Measurements from ENCODE around the gene KAZN. TPM values are rescaled to one million over a fixed set of nuclear protein-coding genes. Genes with fewer than 3 reads are reported as not detected.

The KAZN gene
- polyA plus RNA-seq, 3 donors, result 2.6 to 13.7 (median 10.8) TPM

DNA sequence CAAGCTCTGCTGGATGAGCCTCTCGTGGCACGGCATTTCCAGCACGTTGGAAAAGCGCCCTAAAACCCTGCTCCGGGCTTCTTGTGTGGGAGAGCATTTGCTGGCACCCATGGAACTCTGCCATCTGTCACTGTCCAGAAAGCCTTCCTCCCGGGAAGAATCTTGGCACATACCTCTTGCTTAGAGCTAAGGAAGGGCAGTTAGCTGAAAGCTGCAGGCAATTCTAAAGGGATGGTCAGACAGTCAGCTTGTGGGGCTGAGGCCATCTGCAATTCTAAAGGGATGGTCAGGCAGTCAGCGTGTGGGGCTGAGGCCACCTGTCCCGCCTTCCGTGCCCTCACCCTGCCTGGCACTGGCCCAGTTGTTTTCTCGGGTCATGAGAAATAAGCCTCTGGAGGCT, 416.0 kb downstream of the KAZN start:
- 55 to 59% (median 55%) methylated on average over 10 of the region's 10 CpGs for WGBS, 3 donors

DNA sequence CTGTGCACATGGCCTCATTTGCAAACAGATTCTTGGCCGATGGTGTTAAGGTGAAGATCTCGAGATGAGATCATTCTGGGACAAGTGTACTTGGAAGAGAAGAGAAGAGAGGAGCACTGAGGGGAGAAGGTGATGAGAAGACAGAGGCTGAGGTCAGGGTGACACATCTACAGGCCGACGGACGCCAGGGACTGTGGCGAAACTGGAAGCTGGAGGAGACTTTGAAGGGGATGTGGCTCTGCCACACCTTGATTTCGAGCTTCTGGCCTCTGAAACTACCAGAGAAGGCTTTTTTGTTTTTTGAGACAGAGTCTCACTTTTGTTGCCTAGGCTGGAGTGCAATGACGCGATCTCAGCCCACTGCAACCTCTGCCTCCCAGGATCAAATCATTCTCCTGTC, 417.5 kb downstream of the KAZN start:
- 71 to 94% (median 84%) methylated on average over 9 of the region's 9 CpGs for WGBS, 3 donors

More for the DNA sequence above, 416.0 kb downstream of the KAZN start:
- no peak overlapping the region for H3K27ac ChIP-seq (ENCODE audit: low read depth, low read length)

DNA sequence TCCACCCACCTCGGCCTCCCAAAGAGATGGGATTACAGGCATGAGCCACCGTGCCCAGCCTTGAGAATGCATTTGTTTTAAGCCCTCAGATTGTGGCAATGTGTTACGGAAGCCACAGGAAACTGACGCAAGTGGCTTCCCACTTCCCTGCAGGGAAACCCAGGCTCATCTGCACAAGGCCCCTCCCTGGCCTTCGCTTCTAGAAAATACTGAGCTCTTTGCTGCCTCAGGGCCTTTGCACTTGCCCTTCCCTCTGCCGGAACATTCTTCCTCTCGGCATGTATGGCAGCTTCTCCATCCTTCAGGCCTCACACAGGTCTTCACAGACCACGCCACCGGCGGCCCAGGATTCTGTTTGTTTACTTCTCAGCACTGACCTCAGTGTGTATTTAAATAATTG, 418.0 kb downstream of the KAZN start:
- H3K27ac ChIP-seq (ENCODE audit: low read depth, low read length), result no peak overlapping the region
- WGBS, 3 donors, result 64 to 90% (median 73%) methylated on average over 10 of the region's 10 CpGs

More for the DNA sequence above, 417.5 kb downstream of the KAZN start:
- H3K27ac ChIP-seq (ENCODE audit: low read depth, low read length), result no peak overlapping the region

- H3K27ac ChIP-seq (ENCODE audit: low read depth, low read length), result no peak overlapping the region
- WGBS, 3 donors, result 64 to 76% (median 72%) methylated on average over 7 of the region's 7 CpGs
These were observed 418.6 kb downstream of the KAZN start for GRCh38 chr1:15017120-15017519.

- 92 to 98% (median 94%) methylated on average over 4 of the region's 4 CpGs for WGBS, 3 donors
- no peak overlapping the region for H3K27ac ChIP-seq (ENCODE audit: low read depth, low read length)
These were observed 420.3 kb downstream of the KAZN start for GRCh38 chr1:15018767-15019166.

- 56 to 72% (median 60%) methylated on average over 18 of the region's 18 CpGs for WGBS, 3 donors
- no peak overlapping the region for H3K27ac ChIP-seq (ENCODE audit: low read depth, low read length)
These were observed 422.7 kb downstream of the KAZN start for GRCh38 chr1:15020943-15021745.

DNA sequence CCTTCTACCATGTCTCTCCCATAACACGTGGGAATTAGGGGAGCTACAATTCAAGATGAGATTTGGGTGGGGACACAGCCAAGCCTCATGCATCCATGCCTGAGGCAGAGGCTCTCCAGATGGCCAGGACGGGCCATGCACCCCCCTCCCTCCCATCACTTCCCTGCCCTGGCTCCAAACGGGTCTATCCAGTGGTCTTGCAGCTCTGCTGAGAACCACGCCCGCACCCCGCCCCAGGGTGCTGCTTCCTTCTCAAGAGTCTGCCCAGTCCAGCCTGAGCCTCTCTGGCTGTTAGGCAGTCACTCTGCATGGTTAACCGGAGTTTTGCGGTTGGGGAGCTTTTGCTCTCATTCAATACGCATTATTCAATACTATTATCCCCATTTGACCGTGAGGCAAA, 423.6 kb downstream of the KAZN start:
- no peak overlapping the region for H3K27ac ChIP-seq (ENCODE audit: low read depth, low read length)
- WGBS, 3 donors, result 90 to 93% (median 90%) methylated on average over 10 of the region's 10 CpGs

DNA sequence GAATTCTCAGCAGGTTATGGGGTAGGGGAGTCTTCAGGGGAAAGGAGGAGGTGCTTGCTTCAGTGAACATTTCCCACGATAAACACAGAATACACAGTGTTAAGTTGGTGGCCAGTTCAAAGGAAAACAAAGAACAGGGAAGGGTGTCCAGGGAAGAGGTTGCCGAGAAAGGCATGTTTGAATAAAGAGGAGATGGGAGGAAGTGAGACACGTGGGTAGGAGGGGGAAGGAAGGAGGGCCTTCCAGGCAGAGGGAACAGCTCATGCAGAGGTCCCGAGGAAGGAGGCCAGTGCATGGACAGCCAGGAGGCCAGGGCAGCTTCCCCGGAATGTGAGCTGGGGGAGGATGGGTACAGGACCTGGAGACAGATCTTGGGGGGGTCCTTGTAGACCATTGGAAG, 424.7 kb downstream of the KAZN start:
- no peak overlapping the region for H3K27ac ChIP-seq (ENCODE audit: low read depth, low read length)

DNA sequence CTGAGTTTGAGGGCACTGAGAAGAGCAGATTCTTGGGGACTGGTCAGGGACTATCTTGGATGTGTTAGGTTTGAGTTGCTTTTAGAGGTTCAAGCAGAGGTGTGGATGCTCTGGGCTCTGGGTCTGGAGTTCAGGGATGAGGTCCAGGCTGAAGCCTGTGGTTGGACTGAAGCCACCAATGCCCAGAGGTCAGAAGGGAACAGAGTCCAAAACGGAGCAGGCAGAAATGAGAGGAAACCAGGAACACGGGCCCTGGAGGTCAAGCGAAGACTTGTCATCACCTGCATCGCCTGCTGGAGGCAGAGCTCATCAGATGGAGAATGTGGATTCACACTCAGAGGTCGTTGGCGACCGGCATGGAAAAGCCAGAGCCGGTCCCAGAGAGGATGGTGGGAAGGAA, 425.5 kb downstream of the KAZN start:
- no peak overlapping the region for H3K27ac ChIP-seq (ENCODE audit: low read depth, low read length)
- 84 to 87% (median 84%) methylated on average over 8 of the region's 8 CpGs for WGBS, 3 donors

More for the DNA sequence above, 424.7 kb downstream of the KAZN start:
- WGBS, 3 donors, result 51 to 69% (median 53%) methylated on average over 5 of the region's 5 CpGs

DNA sequence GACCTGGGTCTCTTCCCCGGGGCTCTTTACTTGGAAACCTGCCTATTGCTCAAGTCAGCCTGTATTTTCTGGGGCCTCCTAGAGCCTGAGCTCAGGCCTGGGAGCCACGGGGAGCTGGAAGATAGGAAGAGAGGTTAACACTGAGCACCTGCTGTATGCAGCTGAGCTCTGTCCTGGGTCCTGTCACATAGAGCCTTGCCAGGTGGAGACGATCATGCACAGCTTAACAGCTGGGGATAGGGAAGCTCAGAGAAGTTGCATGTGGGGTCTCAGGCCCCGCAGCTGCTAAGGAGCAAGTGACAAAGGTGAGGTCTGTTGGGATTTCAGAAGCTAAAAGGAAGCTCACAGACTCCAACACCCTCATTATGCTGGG, 427.6 kb downstream of the KAZN start:
- 65 to 71% (median 69%) methylated on average over 4 of the region's 4 CpGs for WGBS, 3 donors

GRCh38 chr1:15027515-15027986, 429.1 kb downstream of the KAZN start:
- no peak overlapping the region for H3K27ac ChIP-seq (ENCODE audit: low read depth, low read length)
- 27 to 47% (median 47%) methylated on average over 12 of the region's 12 CpGs for WGBS, 3 donors

More for the DNA sequence above, 427.6 kb downstream of the KAZN start:
- no peak overlapping the region for H3K27ac ChIP-seq (ENCODE audit: low read depth, low read length)

DNA sequence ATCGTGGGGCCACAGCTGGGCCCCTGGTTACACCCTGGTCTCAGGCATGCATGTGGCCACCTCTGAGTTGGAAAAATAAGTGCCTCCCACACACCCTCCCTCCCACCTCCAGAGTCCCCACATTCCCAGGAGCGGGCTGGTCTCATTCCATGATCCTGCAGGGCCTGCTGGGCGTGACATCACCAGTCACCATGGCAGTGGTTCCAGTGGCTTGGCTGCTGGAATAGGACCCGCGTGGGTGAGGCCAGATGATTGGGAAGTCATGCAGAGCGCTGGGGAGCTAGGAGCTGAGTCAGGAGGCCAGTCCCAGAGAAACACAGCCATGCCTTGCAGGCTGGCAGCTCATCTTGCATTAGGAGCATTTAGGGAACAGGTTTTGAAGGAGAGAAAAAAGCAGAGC, 429.6 kb downstream of the KAZN start:
- 58 to 66% (median 59%) methylated on average over 6 of the region's 6 CpGs for WGBS, 3 donors
- H3K27ac ChIP-seq (ENCODE audit: low read depth, low read length), result no peak overlapping the region

DNA sequence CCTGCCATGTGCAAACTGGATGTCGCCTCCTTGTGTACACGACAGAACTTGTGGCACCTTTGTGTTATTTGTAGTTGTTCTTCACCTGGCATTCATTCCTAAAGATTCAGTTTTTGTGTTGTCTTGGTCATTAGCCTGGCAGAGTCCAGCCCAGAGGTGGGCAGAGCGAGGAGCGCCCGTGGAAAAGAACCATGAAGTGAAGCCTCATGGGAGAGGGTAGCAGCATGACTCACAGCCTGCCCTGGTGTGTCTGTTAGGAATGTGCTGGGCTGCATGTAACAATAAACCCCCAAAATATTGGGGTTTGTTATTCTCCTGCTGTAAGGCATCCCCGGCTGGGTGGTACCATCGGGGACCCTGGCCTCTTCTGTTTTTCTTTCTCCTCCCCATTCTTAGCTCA, 430.1 kb downstream of the KAZN start:
- H3K27ac ChIP-seq (ENCODE audit: low read depth, low read length), result no peak overlapping the region

DNA sequence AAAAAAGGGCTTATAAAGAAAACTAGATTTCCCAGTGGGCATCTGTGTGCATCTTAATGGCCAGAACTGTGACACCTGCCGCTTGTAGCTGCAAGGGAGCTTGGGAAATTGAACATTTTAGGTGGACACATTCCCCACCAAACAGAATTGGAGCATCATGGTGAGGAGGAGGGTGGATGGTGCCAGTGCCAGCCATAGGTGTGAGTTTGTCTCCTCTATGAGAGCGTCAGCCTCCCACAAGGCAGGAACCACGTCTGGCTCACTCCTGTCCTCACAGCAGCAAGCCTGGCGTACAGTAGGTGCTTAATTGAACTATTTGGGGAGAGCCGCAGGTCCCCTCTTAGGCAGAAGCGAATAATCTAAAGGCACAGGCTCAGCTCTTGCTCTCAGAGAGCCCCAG, 430.6 kb downstream of the KAZN start:
- WGBS, 3 donors, result 90 to 96% (median 95%) methylated on average over 6 of the region's 6 CpGs
- H3K27ac ChIP-seq (ENCODE audit: low read depth, low read length), result no peak overlapping the region

More for the DNA sequence above, 430.1 kb downstream of the KAZN start:
- WGBS, 3 donors, result 91 to 94% (median 93%) methylated on average over 7 of the region's 7 CpGs

DNA sequence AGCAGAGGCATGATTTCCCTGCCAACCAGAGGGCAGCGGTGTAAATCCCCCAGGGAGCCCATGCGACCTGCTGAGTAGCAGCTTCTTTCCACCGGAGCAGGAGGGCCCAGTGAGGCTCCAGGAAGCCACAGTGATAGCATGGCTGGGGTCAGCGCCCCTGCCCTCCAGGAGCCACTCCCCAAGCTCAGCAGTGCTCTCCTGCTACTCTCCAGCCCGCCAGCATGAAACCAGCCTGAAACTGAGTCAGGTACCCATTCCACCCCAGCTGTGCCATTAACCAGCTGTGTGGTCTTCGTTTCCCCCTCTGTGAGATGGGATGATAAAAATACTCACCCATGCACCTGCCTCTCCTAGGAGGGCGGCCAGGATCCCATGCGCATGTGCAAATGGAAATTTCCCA, 431.3 kb downstream of the KAZN start:
- no peak overlapping the region for H3K27ac ChIP-seq (ENCODE audit: low read depth, low read length)
- WGBS, 3 donors, result 85 to 93% (median 88%) methylated on average over 8 of the region's 8 CpGs

DNA sequence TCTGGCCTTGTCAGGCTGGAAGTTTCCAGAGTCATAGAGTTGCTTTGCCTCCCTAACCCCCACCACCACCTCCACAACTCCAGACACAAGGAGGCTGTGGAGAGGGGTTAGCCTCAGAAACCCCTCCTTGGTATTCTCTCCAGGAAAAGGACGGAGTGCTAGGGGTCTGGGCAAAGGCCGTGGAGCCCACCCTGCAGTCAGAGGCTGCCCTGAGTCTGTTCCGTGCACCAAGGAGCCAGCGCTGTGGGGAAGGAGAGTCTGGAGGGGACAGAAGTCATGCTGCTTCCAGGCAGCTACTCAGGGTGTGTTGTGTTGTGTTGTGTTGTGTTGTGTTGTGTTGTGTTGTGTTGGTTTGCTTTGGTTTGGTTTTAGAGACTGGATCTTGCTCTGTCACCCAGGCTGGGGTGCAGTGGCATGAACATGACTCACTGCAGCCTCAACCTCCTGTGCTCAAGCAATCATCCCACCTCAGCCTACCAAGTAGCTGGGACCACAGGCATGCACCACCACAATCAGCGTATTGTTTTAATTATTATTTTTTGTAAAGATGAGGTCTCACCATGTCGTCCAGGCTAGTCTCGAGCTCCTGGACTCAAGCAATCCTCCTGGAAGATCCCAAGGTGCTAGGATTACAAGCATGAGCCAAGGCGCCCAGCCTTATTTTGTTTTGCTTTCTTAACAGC, 432.9 kb downstream of the KAZN start:
- no peak overlapping the region for H3K27ac ChIP-seq (ENCODE audit: low read depth, low read length)
- 92 to 96% (median 95%) methylated on average over 8 of the region's 8 CpGs for whole genome bisulfite sequencing, 3 donors

DNA sequence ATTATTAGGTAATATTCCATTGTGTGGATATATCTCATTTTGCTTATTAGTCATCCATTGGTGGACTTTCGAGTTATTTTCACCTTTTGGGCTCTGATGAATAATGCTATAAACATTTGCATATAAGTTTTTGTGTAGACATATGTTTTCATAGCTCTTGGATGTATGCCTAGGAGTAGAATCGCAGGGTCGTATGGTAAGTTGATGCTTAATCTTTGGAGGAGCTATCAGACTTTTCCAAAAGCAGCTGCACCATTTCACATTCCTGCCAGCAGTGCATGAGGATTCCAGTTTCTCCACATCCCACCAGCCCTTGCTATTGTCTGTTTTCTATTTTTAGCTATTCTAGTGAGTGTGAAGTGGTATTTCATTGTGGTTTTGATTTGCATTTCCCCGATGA, 434.8 kb downstream of the KAZN start:
- H3K27ac ChIP-seq (ENCODE audit: low read depth, low read length), result no peak overlapping the region
- 65 to 79% (median 76%) methylated on average over 4 of the region's 4 CpGs for WGBS, 3 donors

DNA sequence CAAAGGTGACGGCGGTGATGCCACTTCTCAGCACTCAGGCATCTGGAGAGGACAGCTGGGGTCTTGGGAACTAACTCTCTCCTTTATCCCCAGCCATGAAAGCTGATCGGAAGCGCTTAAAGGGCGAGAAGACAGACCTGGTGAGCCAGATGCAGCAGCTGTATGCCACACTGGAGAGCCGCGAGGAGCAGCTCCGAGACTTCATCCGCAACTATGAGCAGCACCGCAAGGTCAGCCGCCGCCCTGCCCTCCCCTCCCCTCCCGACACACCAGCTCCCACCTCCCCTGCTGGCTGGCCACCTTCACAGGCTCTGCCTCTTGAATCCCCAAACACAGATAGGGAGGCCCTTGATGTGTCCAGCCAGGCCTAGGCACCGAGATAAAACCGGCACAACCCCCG, 436.2 kb downstream of the KAZN start:
- WGBS, 3 donors, result 91 to 94% (median 93%) methylated on average over 16 of the region's 16 CpGs
- H3K27ac ChIP-seq (ENCODE audit: low read depth, low read length), result no peak overlapping the region

- 94 to 97% (median 95%) methylated on average over 3 of the region's 3 CpGs for WGBS, 3 donors
- H3K27ac ChIP-seq (ENCODE audit: low read depth, low read length), result no peak overlapping the region
These were observed 436.8 kb downstream of the KAZN start for GRCh38 chr1:15035236-15035635.

DNA sequence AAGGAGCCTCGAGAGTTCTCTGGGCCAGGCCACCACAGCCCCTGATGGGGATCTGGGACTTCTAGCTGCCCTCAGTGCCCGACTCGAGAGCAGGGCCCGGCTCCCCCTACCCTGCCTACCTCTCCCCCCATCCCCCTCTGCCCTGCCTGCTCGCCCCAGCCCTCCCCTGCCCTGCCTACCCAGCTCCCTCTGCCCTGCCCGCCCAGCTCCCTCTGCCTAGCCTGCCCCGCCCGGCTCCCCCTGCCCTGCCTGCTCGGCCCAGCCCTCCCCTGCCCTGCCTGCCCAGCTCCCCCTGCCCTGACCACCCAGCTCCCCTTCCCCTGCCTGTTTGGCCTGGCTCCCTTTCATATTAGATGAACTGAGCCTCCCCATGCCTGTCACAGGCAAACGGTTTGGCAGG, 437.6 kb downstream of the KAZN start:
- no peak overlapping the region for H3K27ac ChIP-seq (ENCODE audit: low read depth, low read length)
- 74 to 82% (median 75%) methylated on average over 7 to 10 of the region's 10 CpGs for WGBS, 3 donors
